SK-N-SH (cell line): ENCODE measurements around the gene CNTFR. TPM values are rescaled to one million over a fixed set of nuclear protein-coding genes. Genes with fewer than 3 reads are reported as not detected.

Experiments
- CTCF ChIA-PET: fragments of 300-600, 350-600 bp; formaldehyde crosslinking; extraction: SDS; loops from one replicate; lab custom pipeline; 2021; lab: Yijun Ruan, JAX
- POLR2A ChIA-PET: fragments of 350-600 bp; sonication (Branson Sonifier 250); formaldehyde crosslinking; extraction: SDS; loops from one replicate; lab custom pipeline; 2020; ENCODE audit warnings: antibody characterized with exemption, inconsistent platforms; lab: Yijun Ruan, JAX
- DNase-seq: peaks from one replicate; pipeline ENCODE4 v3.0.0; 2012
- H2AFZ ChIP-seq: fragments of 200-600 bp; sonication (generic); 2 replicates; pipeline ENCODE4 v1.8.1; 2016; ENCODE audit warnings: antibody characterized with exemption, mild to moderate bottlenecking, low read depth
- H3F3A ChIP-seq: fragments of 200-600 bp; sonication (generic); replicated peaks from 2 replicates; pipeline ENCODE3; 2016; ENCODE audit warnings: antibody characterized with exemption, mild to moderate bottlenecking; ENCODE audit not compliant: insufficient read depth
- H3K27ac ChIP-seq, 2 experiments: fragments of 200-500 bp in 1 of 2; fragments of 200-600 bp in 1 of 2; sonication (Bioruptor generic) in 1 of 2; sonication (generic), shearing (Covaris generic) in 1 of 2; 2 replicates each; pipeline versions ENCODE4 v1.5.1 to v1.6.1; 2014 to 2016; ENCODE audit warnings: low read depth in 2 of 2, inconsistent platforms in 1 of 2, low read length in 1 of 2, mild to moderate bottlenecking in 1 of 2, mixed read lengths in 1 of 2
- H3K27me3 ChIP-seq: fragments of 200-600 bp; sonication (generic), shearing (Covaris generic); 2 replicates; pipeline ENCODE4 v1.6.1; 2016; ENCODE audit warnings: mixed run types; ENCODE audit not compliant: insufficient read depth
- H3K36me3 ChIP-seq, 2 experiments: fragments of 200-500 bp in 1 of 2; fragments of 200-600 bp in 1 of 2; sonication (Bioruptor generic) in 1 of 2; sonication (generic) in 1 of 2; replicated peaks in 1 of 2; 2 replicates each; pipeline versions ENCODE3 to v1.5.1; 2014 to 2016; ENCODE audit warnings: low read length in 1 of 2, mild to moderate bottlenecking in 1 of 2; ENCODE audit not compliant: insufficient read depth in 2 of 2, control insufficient read depth in 1 of 2
- H3K4me1 ChIP-seq, 2 experiments: fragments of 200-500 bp in 1 of 2; fragments of 200-600 bp in 1 of 2; sonication (Bioruptor generic) in 1 of 2; sonication (generic), shearing (Covaris generic) in 1 of 2; 2 replicates each; pipeline versions ENCODE4 v1.5.1 to v1.6.1; 2014 to 2016; ENCODE audit warnings: low read depth in 1 of 2, low read length in 1 of 2, mixed run types in 1 of 2; ENCODE audit not compliant: insufficient read depth in 2 of 2, control insufficient read depth in 1 of 2
- H3K4me2 ChIP-seq: fragments of 200-600 bp; sonication (generic), shearing (Covaris generic); 2 replicates; pipeline ENCODE4 v1.6.1; 2017; ENCODE audit warnings: mixed run types
- H3K4me3 ChIP-seq, 2 experiments: fragments of 200-500 bp in 1 of 2; fragments of 200-600 bp in 1 of 2; sonication (Bioruptor generic) in 1 of 2; sonication (generic), shearing (Covaris generic) in 1 of 2; 2 replicates each; pipeline versions ENCODE4 v1.5.1 to v1.8.1; 2014 to 2016; ENCODE audit warnings: low read depth in 2 of 2, inconsistent platforms in 1 of 2, low read length in 1 of 2, mild to moderate bottlenecking in 1 of 2, mixed read lengths in 1 of 2, moderate library complexity in 1 of 2
- H3K79me2 ChIP-seq: fragments of 200-600 bp; sonication (generic); 2 replicates; pipeline ENCODE4 v1.8.1; 2017; ENCODE audit warnings: mild to moderate bottlenecking; ENCODE audit not compliant: insufficient read depth
- H3K9ac ChIP-seq: fragments of 200-600 bp; sonication (generic); 2 replicates; pipeline ENCODE4 v1.6.1; 2017; ENCODE audit warnings: mixed run types
- H3K9me2 ChIP-seq: fragments of 200-600 bp; sonication (generic); 2 replicates; pipeline ENCODE4 v1.6.1; 2017; ENCODE audit warnings: mixed run types
- H3K9me3 ChIP-seq: fragments of 200-600 bp; sonication (generic); 2 replicates; pipeline ENCODE4 v1.6.1; 2017; ENCODE audit warnings: mixed run types, mild to moderate bottlenecking, moderate library complexity
- H4K20me1 ChIP-seq: fragments of 200-600 bp; sonication (generic); 2 replicates; pipeline ENCODE4 v1.6.1; 2017; ENCODE audit warnings: mild to moderate bottlenecking, mixed run types; ENCODE audit not compliant: insufficient read depth
- FOXJ3 ChIP-seq: sonication (generic); formaldehyde crosslinking; IDR thresholded peaks from 2 replicates; pipeline ENCODE4 v1.5.1; 2020; ENCODE audit warnings: mild to moderate bottlenecking, missing genetic modification reagents
- FOXM1 ChIP-seq: IDR thresholded peaks from 2 replicates; pipeline ENCODE4 v1.4.0; 2012; ENCODE audit warnings: low read depth, mild to moderate bottlenecking
- GABPA ChIP-seq: IDR thresholded peaks from 2 replicates; pipeline ENCODE4 v1.4.0; 2012; ENCODE audit warnings: low read depth, mild to moderate bottlenecking
- GATA2 ChIP-seq: sonication (generic); formaldehyde crosslinking; IDR thresholded peaks from 2 replicates; pipeline ENCODE4 v1.5.0; 2020; ENCODE audit warnings: mild to moderate bottlenecking, missing genetic modification reagents
- JUND ChIP-seq: IDR thresholded peaks from 2 replicates; pipeline ENCODE4 v1.4.0; 2012
- MXI1 ChIP-seq: IDR thresholded peaks from 2 replicates; pipeline ENCODE4 v1.6.1; 2012; ENCODE audit warnings: mild to moderate bottlenecking, low read depth, low read length, improper control_type of control experiment
- NFIC ChIP-seq: IDR thresholded peaks from 2 replicates; pipeline ENCODE4 v1.4.0; 2012; ENCODE audit warnings: borderline replicate concordance
- REST ChIP-seq: IDR thresholded peaks from 2 replicates; pipeline ENCODE4 v1.6.1; 2012; ENCODE audit warnings: mild to moderate bottlenecking, low read depth, low read length, moderate library complexity
- YY1 ChIP-seq: IDR thresholded peaks from 2 replicates; pipeline ENCODE4 v1.4.0; 2012; ENCODE audit warnings: low read depth, mild to moderate bottlenecking
- whole genome bisulfite sequencing: methylation state at CpG from one replicate; pipeline ENCODE4 v1.1.6; 2017; ENCODE audit warnings: low lambda C conversion rate; 5-methylcytosine and 5-hydroxymethylcytosine counted together
- polyA plus RNA-seq, 3 experiments: library from polyadenylated mRNA; depleted of rRNA; stranded (reverse); fragments of >200 nt; gene quantifications; 2 replicates each; pipeline ENCODE4 v1.2.3, GENCODE V29; 2012

Gene CNTFR
- polyA plus RNA-seq, 1 of the 3 experiments (the other 2 are of a cell fraction), result 1.8 TPM

GRCh38 chr9:34576597-34577399 is 12.7 kb downstream of the CNTFR start:
- Histone ChIP-seq H3K27ac (peak overlapping the region in 1 of 2 experiments; percentile 75; a peak in 2 of 4 replicates), H3K9me2 (no peaks in the 10 kb centered on the region), H3K9ac (no peak overlapping the region), H2AFZ (no peak overlapping the region), H3K9me3 (no peaks in the 10 kb centered on the region), H3K4me1 (peaks cover 0 to 86% of the 10 kb centered on the region in 2 experiments; a peak in 1 of 4 replicates), H3K79me2 (no peaks in the 10 kb centered on the region), H3K36me3 (no peaks in the 10 kb centered on the region), H3F3A (no peaks in the 10 kb centered on the region), H3K27me3 (peaks cover 25% of the 10 kb centered on the region), H3K4me3 (no peak overlapping the region; a peak in 1 of 4 replicates), H3K4me2 (no peak overlapping the region), H4K20me1 (no peaks in the 10 kb centered on the region)
- peak; percentile 67 for DNase-seq
- 79% methylated on average over 9 of the region's 14 CpGs for WGBS
- no peak for TF ChIP-seq GATA2
- no peak for TF ChIP-seq YY1
- TF ChIP-seq REST, result peak; percentile 72; the same call in 1 of the 2 replicates
- no peak for TF ChIP-seq JUND
- TF ChIP-seq FOXJ3 (CRISPR knock-in tag), result no peak
- TF ChIP-seq NFIC, result no peak
- TF ChIP-seq FOXM1, result no peak
- no peak for TF ChIP-seq GABPA
- POLR2A ChIA-PET, result interaction anchor here (0.7 to 1.7 kb wide), 2 partner anchors 22 to 121 kb away, joined by 4 read pairs; no protein-coding TSS in a partner anchor
- CTCF ChIA-PET, result interaction anchor here (0.9 to 12.0 kb wide), 8 partner anchors 12 to 244 kb away, joined by 3 to 129 read pairs (median 5); partner anchors contain the start of gene CNTFR

GRCh38 chr9:34575862-34576596 is 13.5 kb downstream of the CNTFR start:
- Histone ChIP-seq H3K79me2 (no peaks in the 10 kb centered on the region), H3K4me2 (no peak overlapping the region), H3K36me3 (no peaks in the 10 kb centered on the region), H3K9ac (no peak overlapping the region), H3K27ac (peak overlapping the region in 1 of 2 experiments; percentile 75; a peak in 1 of 4 replicates), H3K4me1 (peaks cover 0 to 90% of the 10 kb centered on the region in 2 experiments; a peak in 1 of 4 replicates), H3K4me3 (no peak overlapping the region), H3K9me3 (no peaks in the 10 kb centered on the region), H4K20me1 (no peaks in the 10 kb centered on the region), H2AFZ (no peak overlapping the region), H3K27me3 (peaks cover 19% of the 10 kb centered on the region), H3F3A (no peaks in the 10 kb centered on the region), H3K9me2 (no peaks in the 10 kb centered on the region)
- POLR2A ChIA-PET, result interaction anchor here (1.7 kb wide), 1 partner anchor 22 kb away, joined by 4 read pairs; no protein-coding TSS in a partner anchor
- WGBS, result 83% methylated on average over 16 of the region's 21 CpGs
- DNase-seq, result no peak
- no peak for TF ChIP-seq MXI1
- CTCF ChIA-PET, result interaction anchor here (1.0 to 12.0 kb wide), 7 partner anchors 13 to 244 kb away, joined by 3 to 129 read pairs (median 4); no protein-coding TSS in a partner anchor
